Lower leg skin (tissue), 4 donors: Measurements from ENCODE around the gene SUFU. TPM values are rescaled to one million over a fixed set of nuclear protein-coding genes. Genes with fewer than 3 reads are reported as not detected.

Experiments
- DNase-seq, 2 donors: peaks; one replicate each; pipeline ENCODE4 v3.0.0-alpha.2; 2019; ENCODE audit warnings: low spot score in 2 of 2
- H3K4me3 ChIP-seq: fragments of 200-600 bp; sonication (generic); 2 replicates; pipeline ENCODE4 v1.5.1; 2017; ENCODE audit warnings: mild to moderate bottlenecking, low read depth; ENCODE audit not compliant: poor library complexity, severe bottlenecking
- CTCF ChIP-seq, 3 donors: fragments of 450-650 bp; IDR thresholded peaks; one replicate each; pipeline ENCODE4 v1.5.1; 2016; ENCODE audit warnings: antibody characterized with exemption in 3 of 3, mild to moderate bottlenecking in 3 of 3, moderate library complexity in 2 of 3
- POLR2A ChIP-seq, 2 donors: fragments of 450-650 bp; IDR thresholded peaks; one replicate each; pipeline ENCODE4 v1.6.1; 2016 to 2017; ENCODE audit warnings: antibody characterized with exemption in 2 of 2, mild to moderate bottlenecking in 1 of 2, moderate library complexity in 1 of 2
- WGBS, 2 donors: methylation state at CpG; one replicate each; pipeline ENCODE4 v1.1.5; 2018; 5-methylcytosine and 5-hydroxymethylcytosine counted together
- intact Hi-C: fragments of 100-400 bp; cut with DNase I; formaldehyde crosslinking; loops from one replicate; pipeline ENCODE4 v1.15.0; 2023; ENCODE audit warnings: low total_unique reads
- total RNA-seq, 4 donors: library from RNA; depleted of rRNA; stranded (reverse); fragments of >200 nt; gene quantifications; one replicate each; pipeline ENCODE4 v1.1.0, GENCODE V29; 2016

SUFU gene
- total RNA-seq, 4 donors from 2014 or later, result 15.8 to 19.8 (median 18.0) TPM

- DNase-seq, result no peak
- TF ChIP-seq CTCF (IDR thresholded peaks at IDR 0.05), result no peak
- no peak for TF ChIP-seq POLR2A (IDR thresholded peaks at IDR 0.05)
- 19 to 21% methylated on average over 20 to 25 of the region's 25 CpGs for WGBS, 2 donors
- no peak overlapping the region for H3K4me3 ChIP-seq
- intact Hi-C loops, result no loop called here
Measured at GRCh38 chr10:102648889-102649796, 145.4 kb downstream of the SUFU start.

GRCh38 chr10:102649797-102650654 is 146.3 kb downstream of the SUFU start:
- WGBS, 2 donors, result 57 to 65% methylated on average over 11 to 12 of the region's 12 CpGs
- intact Hi-C loops, result no loop called here
- H3K4me3 ChIP-seq, result no peak overlapping the region
- TF ChIP-seq POLR2A (IDR thresholded peaks at IDR 0.05), result no peak
- TF ChIP-seq CTCF (IDR thresholded peaks at IDR 0.05), result no peak
- no peak for DNase-seq

- TF ChIP-seq CTCF (IDR thresholded peaks at IDR 0.05) (no peak), POLR2A (IDR thresholded peaks at IDR 0.05) (no peak)
- H3K4me3 ChIP-seq, result no peak overlapping the region
- DNase-seq, result no peak
- 58 to 60% methylated on average over 11 of the region's 11 CpGs for WGBS, 2 donors
- intact Hi-C loops, result no loop called here
Measured at GRCh38 chr10:102650655-102651454, 147.1 kb downstream of the SUFU start.

- WGBS, 2 donors, result 68 to 77% methylated on average over 4 to 5 of the region's 11 CpGs
- no peak overlapping the region for H3K4me3 ChIP-seq
- intact Hi-C loops, result no loop called here
Measured at GRCh38 chr10:102651455-102652169, 147.8 kb downstream of the SUFU start.

More at GRCh38 chr10:102651455-102652169, 147.8 kb downstream of the SUFU start:
- no peak for DNase-seq
- TF ChIP-seq POLR2A (IDR thresholded peaks at IDR 0.05), result no peak
- TF ChIP-seq CTCF (IDR thresholded peaks at IDR 0.05), result no peak
